NCI-H460 (cell line): ENCODE measurements around the gene APBA1. TPM values are rescaled to one million over a fixed set of nuclear protein-coding genes. Genes with fewer than 3 reads are reported as not detected.
A peak's percentile ranks its signal among the peaks of the same experiment; 100 is the strongest.

ENCODE experiments used
- DNase-seq: peaks from one replicate; pipeline ENCODE4 v3.0.0-alpha.2; 2016; ENCODE audit warnings: low read depth; ENCODE audit errors: extremely low read depth
- total RNA-seq: library from RNA; depleted of rRNA; stranded (reverse); fragments of >200 nt; shearing (Covaris generic); gene quantifications from 2 replicates; pipeline ENCODE4 v1.2.3, GENCODE V29; 2014

The APBA1 gene
- total RNA-seq, 1 experiment from 2014 or later, result 0.05 TPM

DNA sequence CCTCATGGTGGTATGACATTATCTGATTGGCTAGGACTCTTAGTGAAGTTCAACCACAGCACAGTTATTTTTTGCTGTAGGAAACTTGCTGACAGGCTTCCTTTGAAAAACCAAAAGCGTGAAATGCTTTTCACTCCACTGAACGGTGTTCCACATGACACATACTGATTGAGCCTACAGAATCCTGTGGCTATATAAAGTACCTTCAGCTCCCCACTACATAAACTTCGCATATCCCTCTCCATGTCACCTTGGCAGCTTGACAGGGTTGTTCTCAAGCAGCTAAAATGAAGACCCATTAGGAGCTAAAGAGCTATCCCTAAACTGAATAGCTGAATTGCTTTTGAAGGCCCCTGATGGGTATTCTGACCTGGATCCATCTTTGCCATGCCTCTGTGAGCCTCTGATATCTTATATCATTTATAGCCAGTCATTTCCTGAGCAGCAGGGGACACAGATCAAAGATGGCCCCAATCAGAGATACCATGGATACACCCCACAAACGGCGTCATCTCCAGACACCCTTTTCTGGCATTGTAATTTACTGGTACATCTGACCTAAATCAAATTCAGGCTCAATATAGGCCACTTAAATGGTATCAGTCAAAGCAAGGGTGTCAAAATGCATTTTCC, 91.5 kb downstream of the APBA1 start:
- no peak for DNase-seq

DNA sequence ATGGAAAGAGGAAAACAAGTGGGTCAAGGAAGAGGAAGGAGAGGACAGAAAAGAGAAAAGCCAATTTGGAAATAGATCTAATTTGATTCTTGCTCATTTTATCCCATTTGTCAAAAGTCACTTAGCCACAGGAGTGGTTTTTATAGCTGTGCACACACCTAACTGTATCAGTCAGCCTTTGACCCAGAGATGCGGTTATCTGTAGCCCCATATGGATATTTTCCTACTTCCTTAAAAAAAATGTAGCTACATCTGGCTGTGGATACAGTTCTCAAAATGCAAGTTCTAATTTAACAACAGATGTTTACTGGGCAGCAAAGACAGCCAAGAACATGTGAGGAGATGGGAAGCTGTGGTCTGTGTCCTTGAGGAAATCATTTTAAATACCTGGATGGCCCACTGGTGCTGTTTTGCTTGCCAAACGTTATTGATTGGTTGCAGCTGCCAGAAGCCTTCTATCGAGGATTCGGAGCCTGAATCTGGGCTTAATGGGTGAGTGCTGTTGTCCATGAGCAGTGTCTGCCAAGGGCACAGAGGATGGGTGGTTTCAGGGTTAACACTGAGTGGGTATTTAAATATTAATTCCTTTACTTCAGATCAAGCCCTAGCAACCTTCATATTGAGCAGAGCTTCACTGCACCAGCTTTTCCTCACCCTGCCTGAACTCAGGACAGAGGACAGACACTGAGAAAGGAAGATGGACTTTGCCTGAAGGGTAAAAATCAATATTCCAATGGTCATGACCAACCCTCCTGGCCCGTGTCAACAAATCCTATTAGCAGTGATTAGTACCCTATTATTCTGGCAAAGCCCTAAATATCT, 92.2 kb downstream of the APBA1 start:
- DNase-seq, result no peak

DNA sequence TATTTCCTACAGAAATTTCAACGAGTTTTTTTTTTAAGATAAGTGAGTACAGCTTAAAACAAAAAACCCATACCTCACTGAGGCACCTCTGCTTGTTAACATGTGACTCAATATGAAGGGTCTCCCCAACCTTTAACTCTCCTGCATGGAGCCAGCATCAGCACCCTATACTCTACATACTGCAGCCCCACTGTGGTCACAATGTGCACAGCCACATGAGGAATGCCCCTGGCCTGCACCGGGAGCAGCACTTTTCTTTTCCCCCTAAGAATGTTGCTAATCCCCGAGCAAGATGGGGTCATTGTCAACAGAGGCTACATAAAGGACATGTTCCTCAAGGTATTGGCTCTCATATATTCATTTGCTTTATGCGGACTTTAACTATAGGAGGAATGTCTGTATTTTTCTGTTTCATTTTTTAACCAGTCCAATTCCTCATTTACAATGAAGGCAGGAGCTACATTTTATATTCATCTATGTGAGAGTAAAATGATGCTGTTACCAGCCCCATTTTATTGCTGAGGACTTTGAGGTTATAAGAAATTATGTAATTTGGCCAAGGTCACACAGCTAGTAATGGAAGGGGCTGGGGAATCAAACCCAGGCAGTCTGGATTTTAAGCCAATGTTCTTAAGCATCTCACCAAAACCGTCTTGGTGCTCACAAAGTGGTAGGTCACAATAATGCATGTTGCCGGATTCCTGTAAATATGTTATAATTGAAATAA, 93.0 kb downstream of the APBA1 start:
- no peak for DNase-seq

DNA sequence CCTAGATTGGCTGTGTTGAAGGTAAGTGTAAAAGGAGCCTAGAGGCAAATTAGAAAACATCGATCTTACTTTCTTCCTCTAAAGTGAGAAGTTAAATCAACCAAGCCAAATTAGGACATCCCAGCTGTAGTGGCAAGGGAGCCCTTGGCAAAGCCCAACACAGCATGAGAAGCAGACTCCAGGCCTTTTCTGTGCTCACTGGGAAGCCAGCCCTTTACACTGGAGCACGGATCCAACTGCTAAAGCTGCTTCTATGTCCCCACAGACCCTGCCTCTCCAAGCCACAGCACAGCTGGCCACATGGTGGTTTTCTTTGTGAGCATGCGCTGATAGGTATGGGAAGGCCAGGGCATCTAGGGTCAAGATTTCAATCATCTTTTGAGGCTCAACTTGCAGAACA, 94.1 kb downstream of the APBA1 start:
- no peak for DNase-seq

DNA sequence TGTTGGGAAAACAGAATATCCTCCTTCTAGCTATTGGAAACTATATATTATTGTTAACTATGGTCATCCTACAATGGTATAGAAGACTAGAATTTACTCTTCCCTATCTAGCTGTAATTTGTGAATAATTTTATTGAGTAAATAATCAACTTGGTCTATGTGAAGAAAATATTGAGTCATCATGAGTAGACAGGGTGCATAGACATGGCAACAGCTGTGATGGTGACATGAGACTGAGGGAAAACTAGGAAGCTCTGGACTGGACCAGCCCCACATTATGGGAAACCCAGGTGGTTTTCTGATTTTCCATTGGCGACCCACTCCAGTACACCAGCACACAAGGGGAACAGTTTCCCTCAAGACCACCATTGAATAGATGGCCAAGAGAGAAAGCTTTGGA, 95.0 kb downstream of the APBA1 start:
- no peak for DNase-seq

DNA sequence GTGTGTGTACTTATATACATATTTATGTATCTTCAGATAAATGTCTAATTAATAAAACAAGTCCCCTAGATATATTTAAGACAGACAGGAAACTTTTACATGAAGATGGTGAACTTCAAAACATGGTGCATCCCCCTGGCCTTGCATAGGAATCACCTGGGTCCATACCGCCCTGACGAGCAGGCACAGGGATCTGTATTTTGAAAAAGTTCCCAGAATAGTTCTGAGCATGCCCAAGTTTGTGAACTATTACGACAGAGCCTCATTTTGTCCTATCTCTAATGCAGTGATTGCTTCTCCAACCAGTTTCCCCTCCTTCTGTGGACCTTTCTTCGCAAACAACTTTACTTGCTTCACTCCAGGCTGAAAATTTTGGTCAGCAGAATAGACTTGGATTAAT, 98.1 kb downstream of the APBA1 start:
- no peak for DNase-seq

DNA sequence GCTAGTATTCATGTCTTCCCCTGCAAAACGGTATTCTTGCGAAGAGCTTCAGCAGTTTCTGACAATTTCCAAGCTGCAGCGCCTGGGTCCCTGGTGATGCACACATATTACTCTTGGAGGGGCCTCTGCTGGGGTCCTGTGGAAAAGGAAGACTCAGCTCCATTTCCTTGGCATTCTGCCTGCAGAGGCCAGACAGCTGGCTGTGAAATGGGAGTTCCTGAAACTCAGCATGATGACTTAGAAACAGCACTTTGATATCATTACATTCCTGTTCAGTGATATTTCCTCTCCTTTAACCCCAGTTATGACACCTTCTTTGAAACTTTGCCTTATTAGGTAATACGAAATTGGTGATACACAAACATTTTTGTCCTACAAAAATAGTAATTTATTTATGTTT, 98.5 kb downstream of the APBA1 start:
- DNase-seq, result no peak

DNA sequence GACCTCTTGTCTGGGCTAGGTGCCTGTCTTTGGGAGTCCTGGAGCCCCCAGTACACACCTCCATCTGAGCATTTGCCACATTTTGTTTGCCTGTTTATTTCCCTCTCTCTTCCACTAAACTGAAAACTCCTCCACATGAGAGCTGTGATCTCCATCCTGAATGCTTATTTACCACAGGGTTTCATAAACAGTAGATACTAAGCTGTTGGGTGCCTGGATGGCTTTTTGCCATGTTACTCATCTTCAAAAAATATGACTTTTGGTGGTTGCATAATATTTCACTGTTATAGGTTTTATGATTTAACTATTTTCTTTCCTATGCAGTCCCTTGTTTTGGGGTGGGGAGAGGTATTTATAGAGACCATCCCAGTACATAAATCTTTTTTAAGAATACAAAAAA, 99.6 kb downstream of the APBA1 start:
- DNase-seq, result no peak

DNA sequence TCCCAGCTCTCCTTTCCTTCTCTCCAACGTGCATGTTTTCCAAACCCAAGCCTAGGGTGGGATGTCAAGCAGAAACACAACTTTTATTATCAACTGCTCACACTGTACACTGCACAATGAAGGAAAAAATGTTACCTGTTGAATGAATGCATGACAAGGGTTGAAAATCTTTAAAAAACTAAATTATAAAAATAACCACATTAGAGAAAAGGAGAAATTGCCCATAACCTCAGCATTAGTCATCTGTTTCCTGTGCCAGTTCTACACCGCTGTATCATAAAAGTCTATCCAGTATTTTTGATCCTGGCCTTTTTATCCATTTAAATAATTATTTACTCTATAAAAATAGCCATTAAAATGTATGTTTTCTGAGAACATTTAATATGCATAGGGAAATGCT, 101.1 kb downstream of the APBA1 start:
- no peak for DNase-seq

DNA sequence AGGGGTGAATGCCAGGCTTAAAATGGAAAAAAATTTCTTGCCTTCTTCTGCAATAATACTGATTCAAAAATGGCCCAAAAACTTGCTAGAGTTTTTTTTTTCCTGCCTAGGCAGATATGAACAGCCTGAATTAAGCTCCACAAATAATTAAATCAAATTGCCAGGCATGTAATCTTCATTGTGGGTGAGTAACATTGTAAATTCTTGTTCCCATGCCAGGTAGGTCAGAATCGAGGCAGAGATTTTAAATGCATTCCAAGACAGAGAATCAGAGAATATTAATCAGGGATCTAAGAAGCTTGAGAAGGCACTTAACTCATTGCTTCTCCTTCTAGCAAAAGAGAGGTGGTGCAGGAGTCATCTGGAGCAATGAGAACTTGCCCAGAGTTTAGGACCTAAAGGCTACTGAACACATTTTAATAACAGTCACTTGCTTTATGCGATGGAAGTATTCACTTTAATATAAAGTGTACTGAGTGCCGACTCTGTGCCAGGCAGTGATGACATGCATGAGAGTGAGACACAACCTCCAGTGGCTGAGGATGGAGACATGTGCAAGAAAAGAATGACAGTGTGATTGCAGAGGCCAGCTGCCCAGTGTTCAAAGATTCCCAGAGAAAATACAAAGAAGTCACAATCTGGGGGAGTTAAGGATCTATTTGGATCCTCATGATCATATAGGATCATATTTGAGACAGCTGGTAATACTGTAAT, 102.3 kb downstream of the APBA1 start:
- DNase-seq, result no peak

DNA sequence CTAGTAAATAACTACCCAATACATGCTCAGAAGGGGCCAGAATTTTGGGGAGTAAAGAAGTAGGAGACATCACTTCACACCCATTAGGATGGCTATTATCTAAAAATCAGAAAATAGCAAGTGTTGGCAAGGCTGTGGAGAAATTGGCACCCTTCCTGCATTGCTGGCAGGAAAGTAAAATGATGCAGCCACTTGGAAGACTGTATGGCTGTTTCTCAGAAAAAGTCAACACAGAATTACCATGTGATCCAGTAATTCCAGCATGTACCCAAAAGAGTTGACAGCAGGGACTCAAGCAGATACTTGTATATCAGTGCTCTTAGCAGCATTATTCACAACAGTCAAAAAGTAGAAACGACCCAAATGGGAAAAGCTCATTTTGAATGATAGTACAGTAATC, 107.6 kb downstream of the APBA1 start:
- no peak for DNase-seq

DNA sequence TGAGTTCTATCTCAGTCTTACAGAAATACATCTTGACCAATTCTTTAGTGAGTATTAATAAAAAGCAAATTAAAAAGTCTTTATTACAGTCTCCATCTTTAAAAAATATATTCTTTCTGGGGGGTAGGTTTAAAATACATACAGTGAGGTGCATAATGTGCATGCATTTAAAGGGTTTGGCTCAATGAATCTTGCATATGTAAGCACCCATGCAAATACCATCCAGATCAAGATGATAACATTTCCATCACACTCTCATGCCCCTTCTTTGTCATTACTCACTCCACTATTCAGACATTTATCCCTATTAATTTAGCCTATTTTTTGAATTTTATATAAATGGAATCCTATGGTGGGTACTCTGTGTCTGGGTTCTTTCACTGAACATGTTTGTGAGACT, 113.0 kb downstream of the APBA1 start:
- no peak for DNase-seq

DNA sequence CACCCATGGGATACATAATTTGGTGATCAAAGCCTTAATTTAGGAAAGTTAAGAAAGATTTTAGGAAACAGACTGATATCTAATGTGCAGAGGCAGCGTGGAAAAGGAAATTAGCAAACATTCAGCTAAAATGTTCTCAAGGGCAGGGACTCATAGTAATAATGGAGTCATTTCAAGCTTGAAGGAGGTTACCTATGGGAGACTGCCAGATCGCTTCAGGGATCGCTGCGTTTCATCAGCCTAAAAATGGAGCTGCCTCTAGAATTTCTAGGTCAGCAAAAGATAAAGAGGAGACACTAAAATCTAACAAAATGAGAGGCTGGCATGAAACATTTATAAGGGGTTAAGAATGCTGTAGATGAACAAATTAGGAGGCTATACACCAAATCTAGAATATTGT, 115.5 kb downstream of the APBA1 start:
- no peak for DNase-seq

DNA sequence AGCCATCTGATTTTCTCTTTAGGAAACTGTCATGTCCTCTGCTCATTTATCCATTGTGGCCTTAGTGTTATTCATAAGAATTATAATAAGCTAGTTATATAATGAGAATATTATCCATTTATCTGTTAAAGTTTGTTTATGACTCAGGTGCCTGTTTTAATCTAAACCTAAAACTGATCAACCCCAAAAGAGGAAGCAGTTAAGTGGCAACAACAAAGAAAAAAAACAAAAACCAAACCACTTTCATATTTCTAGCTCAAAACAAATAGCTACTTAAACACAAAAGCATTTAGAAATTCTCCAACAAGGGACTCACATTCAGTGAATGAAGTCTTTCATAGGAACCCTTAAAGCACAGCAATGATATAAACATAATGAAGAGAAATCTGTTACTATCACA, 116.4 kb downstream of the APBA1 start:
- DNase-seq, result no peak

DNA sequence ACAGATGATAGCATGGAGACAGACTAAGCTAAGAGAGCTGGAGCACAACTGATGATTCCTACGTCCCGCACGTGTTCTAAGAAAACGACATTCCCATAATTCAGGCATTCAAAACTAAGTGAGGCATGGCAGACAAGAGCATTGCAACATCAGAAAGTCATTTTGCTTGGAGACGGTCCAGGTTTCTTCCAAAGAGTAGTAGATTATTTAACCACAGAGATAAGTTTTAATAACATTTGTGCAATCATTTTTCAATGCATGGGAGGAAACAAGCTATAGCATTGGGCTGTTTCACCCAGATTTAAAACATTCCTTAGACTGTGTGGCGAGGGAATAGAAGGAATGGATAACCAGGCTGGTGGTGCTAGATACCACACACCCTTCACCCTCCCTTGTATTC, 117.2 kb downstream of the APBA1 start:
- DNase-seq, result no peak

DNA sequence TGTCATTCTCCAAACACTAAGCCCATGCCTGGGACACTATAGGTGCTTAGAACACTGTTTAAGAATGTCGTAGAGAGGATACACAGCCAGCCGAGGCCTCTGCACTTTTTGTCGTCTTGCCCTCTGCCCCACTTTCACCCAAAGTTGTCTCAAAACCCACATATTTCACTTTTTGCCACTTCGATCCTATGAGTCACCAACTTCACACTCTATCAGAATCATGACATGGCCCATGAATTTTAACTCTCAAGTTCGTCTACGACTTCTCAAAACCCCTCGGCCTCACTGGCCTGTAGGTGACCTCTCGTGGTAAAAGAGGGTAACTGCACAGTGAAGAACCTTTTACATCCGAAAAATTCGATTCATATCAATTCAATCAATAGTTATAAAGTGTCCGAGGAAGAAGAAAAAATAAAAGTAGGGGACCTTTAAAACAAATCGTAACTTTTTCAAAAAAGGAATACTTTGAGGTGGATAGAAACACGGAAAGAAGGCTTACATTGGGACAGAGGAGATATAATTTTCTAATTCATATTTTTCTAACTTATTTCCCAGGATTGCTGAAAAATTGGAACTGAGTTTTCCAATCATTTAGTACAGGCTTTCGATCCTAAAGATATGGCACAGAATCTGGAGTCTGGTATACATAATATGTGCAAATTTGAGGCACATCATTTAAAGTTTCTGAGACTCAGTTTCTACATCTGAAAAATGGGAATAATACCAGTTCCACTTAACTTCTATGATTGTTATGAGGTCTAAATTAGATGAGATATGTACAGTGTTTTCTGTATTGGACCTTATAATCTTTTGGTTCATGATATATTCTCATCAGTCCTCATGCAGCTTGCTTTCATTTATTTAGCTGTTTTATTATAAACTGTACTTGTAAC, 122.6 kb downstream of the APBA1 start:
- DNase-seq, result peak; percentile 28

DNA sequence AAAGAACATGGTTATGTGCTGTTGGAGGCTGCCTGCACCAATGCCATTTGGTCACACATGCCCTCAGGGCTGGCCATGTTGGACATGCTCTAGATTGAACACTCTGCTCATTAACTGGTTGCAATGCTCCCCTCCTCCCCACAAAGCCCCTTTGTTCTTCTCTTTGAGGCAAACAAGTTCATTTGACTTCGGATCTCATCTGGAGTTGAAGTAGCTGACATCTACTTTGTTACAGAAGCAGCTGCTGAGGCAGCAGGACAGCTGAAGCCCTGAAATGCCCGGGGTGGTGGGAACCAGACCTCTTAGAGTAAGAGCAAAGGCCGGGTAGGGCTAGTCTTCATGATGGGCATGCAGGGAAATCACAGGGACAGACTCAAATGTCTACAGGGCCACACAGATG, 123.5 kb downstream of the APBA1 start:
- no peak for DNase-seq

DNA sequence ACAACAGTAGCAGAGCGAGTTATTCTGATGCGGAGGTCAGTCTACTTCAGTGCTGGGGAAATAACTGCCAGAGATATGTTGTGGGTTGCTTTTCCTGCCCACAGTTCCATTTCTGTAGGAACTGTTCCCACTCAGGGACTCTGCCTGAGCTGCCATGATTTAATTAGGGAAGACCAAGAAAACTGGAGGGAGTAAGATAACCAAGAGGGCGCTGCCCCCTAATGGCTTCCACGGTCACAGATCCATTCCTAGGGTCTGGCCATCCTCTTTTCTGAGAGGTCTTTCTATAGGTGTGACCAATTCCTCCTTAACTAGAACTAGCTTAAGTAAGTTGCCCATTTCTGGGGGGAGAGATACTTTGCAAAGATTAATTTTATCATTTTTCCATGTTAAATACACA, 125.9 kb downstream of the APBA1 start:
- DNase-seq, result no peak

DNA sequence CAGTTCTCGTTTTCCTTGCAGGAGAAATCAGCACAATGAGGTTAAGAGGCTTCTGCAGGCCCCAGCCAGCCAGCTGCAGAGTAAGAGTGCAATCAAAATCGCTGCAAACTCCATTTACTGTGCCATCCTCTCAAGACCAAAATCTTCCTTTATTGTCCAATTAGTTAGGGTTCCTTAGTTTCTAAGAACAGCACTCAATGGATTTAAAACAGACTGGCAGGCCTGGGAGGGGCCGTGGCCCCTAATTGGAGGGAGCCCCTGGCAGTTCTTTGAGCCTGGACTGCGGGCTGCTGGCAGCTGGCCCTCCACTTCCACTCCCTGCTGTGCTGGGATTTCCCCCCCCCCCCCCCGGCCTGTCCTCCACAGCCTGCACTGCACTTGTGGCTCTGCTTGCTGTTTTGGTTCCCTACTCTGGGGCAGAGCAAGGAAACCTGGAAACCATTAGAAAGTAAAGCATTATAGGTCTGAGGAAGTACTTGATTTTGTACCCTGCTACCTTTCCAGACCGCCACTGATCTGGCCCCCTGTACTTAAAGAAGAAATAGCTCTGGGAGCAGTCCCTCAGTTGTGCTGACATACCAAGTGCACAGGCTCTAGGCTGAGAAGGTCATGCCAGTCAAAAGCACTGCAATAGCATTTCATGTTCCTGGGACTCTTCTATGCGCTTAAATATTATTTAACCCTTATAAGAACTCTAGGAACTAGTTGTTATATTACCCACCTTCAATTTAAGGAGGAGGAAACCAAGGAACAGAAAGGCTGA, 129.0 kb downstream of the APBA1 start:
- no peak for DNase-seq
